ENCODE measurements around the gene C4orf36. TPM values are rescaled to one million over a fixed set of nuclear protein-coding genes. Genes with fewer than 3 reads are reported as not detected.

The C4orf36 gene
- total and polyA plus RNA-seq, 2 donors (not counting 3 experiments of a cell fraction or from before 2014, with no cell fraction given) = 0.66 TPM; not detected in 1

GRCh38 chr4:86856896-86857295 lies 35.3 kb downstream of the C4orf36 start:
- POLR2A ChIA-PET = no interaction called here
- no peak overlapping the region for H3K27ac ChIP-seq (ENCODE audit: insufficient read depth, low read depth, low read length)
- DNase-seq (ENCODE audit: low read depth, low spot score) (no peak), FAIRE-seq (peak; percentile 4)
- BruUV-seq (replicated peaks) = no TSS peak
- intact Hi-C loops (cut with micrococcal nuclease) = no loop called here
- H3K9ac ChIP-seq (replicated peaks; ENCODE audit: extremely low read depth, insufficient read depth, low read length) = no peak overlapping the region
- H3K79me2 ChIP-seq (ENCODE audit: control insufficient read depth, insufficient read depth, low read length) = no peaks in the 10 kb centered on the region
- CTCF ChIA-PET = interaction anchor here (0.6 to 1.4 kb wide), 3 partner anchors 22 to 148 kb away, joined by 3 to 4 read pairs (median 3); no protein-coding TSS in a partner anchor
- H3K36me3 ChIP-seq (ENCODE audit: control insufficient read depth in 2 of 2, extremely low read depth in 1 of 2, insufficient read depth in 2 of 2, low read length in 2 of 2) = no peaks in the 10 kb centered on the region
- H2AFZ ChIP-seq (ENCODE audit: low read depth, low read length) = peak overlapping the region; percentile 26
- H3K4me3 ChIP-seq (replicated peaks in 1 of 3; ENCODE audit: insufficient read depth in 1 of 3, low read depth in 1 of 3, low read length in 3 of 3) = no peak overlapping the region
- H3K9me1 ChIP-seq (replicated peaks; ENCODE audit: control insufficient read depth, extremely low read depth, insufficient read depth, low read length) = no peaks in the 10 kb centered on the region
- no peaks in the 10 kb centered on the region for H3K9me3 ChIP-seq (replicated peaks; ENCODE audit: control insufficient read depth, insufficient read depth, low read length)
- no peak for TF ChIP-seq GATA2 (IDR thresholded peaks at IDR 0.05; ENCODE audit: insufficient read depth, insufficient read length, low read depth, low read length)
- TF ChIP-seq POLR2A (IDR thresholded peaks at IDR 0.05; ENCODE audit: low read depth, low read length) = no peak
- TF ChIP-seq EZH2 (IDR thresholded peaks at IDR 0.05; ENCODE audit: borderline replicate concordance, low read depth, low read length, severe bottlenecking) = no peak
- no peak for TF ChIP-seq FOS (IDR thresholded peaks at IDR 0.05; ENCODE audit: borderline replicate concordance, insufficient read depth, low read length)
- no peak for TF ChIP-seq JUN (IDR thresholded peaks at IDR 0.05; ENCODE audit: borderline replicate concordance, insufficient read depth, insufficient read length, low read depth)
- no peak for TF ChIP-seq CTCF (IDR thresholded peaks at IDR 0.05; ENCODE audit: extremely low read depth in 1 of 2, insufficient read depth in 1 of 2, low read depth in 1 of 2, low read length in 2 of 2)
- TF ChIP-seq POLR2AphosphoS5 (IDR thresholded peaks at IDR 0.05; ENCODE audit: insufficient read depth, low read depth, low read length) = no peak
- dilution Hi-C loops (cut with MboI; ENCODE audit: extremely low pct_ligation_motif_present, low sequenced_read_pairs) = no loop called here
- H4K20me1 ChIP-seq (replicated peaks; ENCODE audit: control insufficient read depth, extremely low read depth, insufficient read depth, low read length) = no peaks in the 10 kb centered on the region
- no peaks in the 10 kb centered on the region for H3K27me3 ChIP-seq (ENCODE audit: control insufficient read depth in 2 of 2, insufficient read depth in 2 of 2, low read length in 2 of 2)
- no peak overlapping the region for H3K4me2 ChIP-seq (ENCODE audit: insufficient read depth, low read length)
- no peaks in the 10 kb centered on the region for H3K4me1 ChIP-seq (ENCODE audit: control insufficient read depth, extremely low read depth, insufficient read depth, low read length)
